ENCODE data around the gene UST.
"Not testable (repeated sequence)": the region's sequence is repeated elsewhere in the genome, so short reads cannot be mapped to it uniquely, and the experiment has no call there.

- TF ChIP-seq, protein P1, sequence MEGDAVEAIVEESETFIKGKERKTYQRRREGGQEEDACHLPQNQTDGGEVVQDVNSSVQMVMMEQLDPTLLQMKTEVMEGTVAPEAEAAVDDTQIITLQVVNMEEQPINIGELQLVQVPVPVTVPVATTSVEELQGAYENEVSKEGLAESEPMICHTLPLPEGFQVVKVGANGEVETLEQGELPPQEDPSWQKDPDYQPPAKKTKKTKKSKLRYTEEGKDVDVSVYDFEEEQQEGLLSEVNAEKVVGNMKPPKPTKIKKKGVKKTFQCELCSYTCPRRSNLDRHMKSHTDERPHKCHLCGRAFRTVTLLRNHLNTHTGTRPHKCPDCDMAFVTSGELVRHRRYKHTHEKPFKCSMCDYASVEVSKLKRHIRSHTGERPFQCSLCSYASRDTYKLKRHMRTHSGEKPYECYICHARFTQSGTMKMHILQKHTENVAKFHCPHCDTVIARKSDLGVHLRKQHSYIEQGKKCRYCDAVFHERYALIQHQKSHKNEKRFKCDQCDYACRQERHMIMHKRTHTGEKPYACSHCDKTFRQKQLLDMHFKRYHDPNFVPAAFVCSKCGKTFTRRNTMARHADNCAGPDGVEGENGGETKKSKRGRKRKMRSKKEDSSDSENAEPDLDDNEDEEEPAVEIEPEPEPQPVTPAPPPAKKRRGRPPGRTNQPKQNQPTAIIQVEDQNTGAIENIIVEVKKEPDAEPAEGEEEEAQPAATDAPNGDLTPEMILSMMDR (IDR thresholded peaks at IDR 0.05) = not testable (repeated sequence)
- not testable (repeated sequence) for TF ChIP-seq POLR2A (IDR thresholded peaks at IDR 0.05)
Observed at GRCh38 chr6:149006236-149006635, 259.4 kb downstream of the UST start.

All from esophagus squamous epithelium (tissue), 4 donors.